ENCODE results near the gene DMRTA1.
"Not testable (repeated sequence)": the region's sequence is repeated elsewhere in the genome, so short reads cannot be mapped to it uniquely, and the experiment has no call there.

DMRTA1 gene

DNA sequence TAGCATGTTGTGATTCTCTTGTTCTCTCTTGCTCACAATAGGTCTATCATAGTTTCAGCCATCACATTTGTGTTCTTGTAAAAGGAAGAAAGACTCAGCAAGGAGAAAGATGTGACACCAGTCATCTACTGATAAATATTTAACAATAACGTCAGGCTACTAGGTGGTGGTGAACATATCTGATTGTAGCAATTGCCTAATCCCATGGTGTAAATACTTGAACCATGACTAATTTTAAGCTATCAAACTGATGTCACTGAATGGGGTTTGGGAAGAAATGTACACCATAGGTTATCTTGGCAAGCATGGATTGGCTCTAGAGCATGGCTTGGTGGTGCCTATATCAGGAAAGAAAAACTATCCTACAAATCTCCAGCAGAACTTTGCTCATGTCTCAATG lies 16.6 kb downstream of the DMRTA1 start:
- DNase-seq: no peak

DNA sequence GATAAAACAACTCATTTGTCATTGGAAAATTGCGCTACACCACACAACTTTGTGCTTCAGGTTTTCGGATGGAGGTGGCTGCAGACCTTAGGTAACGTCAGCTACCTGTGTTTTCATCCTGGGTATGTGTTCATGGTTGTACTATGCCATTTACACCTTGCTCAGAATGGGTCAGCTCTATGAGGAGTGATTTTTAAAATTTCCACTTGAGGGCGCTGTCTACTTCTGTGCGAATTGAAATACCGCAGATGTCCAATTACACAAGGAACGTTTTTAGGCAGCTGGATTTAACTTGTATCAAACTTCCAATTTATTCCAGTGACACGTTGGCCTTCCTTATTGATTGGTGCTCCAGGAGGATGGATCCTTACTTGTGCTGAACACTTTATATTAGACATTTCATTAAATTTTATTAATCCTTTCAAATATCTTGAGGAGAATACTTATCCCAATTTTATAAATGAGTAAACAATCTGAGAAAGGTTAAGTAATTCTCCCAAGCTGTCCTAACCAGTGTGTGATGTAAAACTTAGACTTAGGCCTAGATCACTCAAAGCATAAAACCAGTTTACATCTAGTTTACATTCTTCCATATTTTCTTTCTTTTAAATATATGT lies 23.4 kb downstream of the DMRTA1 start:
- peak; percentile 4 to 30 for DNase-seq

DNA sequence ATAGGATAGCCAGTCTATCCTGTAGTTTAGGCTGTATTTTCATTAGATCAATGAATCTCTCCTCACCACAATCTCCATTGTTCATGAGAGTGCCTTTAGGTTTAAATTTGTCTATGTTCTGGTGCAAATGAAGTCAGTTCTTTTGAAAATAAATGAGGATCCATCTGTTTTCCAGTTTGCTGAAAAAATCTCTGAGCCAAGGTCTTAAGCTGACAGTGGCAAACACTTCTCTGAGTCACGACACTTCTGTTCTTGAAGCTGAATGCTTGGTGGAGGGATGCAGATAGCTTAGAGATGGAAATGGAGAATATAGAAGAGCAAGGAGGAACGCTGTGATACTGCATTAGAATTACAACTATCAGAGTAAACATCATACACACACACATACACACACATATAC lies 34.9 kb downstream of the DMRTA1 start:
- no peak for DNase-seq

DNA sequence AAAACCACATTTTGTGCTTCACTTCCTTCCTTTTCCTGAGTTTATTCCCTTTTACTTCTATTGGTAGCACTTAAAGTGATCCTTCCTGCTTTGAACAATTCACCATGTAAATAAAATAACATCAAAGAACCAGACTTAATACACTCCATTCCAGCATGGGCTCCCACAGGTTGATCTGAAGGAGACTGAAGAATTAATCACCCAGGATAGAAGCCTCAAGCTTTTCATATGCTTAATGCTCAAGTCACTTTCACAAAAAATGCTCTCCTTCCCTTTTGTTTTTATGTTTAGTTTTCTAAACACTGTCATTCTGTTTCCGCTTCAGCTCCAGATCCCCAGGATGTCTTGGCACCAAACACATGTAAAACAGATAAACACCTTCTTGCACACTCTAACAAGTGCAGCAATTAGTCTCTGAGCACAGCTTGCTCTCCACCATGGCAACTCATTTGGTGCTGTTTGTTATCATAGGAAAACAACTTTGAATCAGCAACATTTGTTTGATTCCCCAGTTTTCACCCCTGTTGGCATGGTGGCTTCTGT lies 37.0 kb downstream of the DMRTA1 start:
- no peak for DNase-seq

DNA sequence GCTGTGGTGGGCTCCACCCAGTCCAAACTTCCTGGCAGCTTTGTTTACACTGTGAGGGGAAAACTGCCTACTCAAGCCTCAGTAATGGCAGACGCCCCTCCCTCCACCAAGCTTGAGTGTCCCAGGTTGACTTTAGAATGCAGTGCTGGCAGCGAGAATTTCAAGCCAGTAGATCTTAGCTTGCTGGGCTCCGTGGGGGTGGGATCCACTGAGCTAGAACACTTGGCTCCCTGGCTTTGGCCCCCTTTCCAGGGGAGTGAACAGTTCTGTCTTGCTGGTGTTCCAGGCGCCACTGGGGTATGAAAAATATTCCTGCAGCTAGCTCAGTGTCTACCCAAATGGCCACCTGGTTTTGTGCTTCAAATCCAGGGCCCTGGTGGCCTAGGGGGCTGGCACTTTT lies 49.6 kb downstream of the DMRTA1 start:
- not testable (repeated sequence) for DNase-seq
